GM19025 (cell line): Measurements from ENCODE around the gene FBXL19.
"Not testable (repeated sequence)": the region's sequence is repeated elsewhere in the genome, so short reads cannot be mapped to it uniquely, and the experiment has no call there.

Source experiments
- ATAC-seq: cut with Tn5 transposase; IDR thresholded peaks from one replicate; pipeline ENCODE4 v1.9.1; 2021; ENCODE audit warnings: mild to moderate bottlenecking, low read depth, moderate library complexity; ENCODE audit not compliant: unreplicated experiment

Gene FBXL19

DNA sequence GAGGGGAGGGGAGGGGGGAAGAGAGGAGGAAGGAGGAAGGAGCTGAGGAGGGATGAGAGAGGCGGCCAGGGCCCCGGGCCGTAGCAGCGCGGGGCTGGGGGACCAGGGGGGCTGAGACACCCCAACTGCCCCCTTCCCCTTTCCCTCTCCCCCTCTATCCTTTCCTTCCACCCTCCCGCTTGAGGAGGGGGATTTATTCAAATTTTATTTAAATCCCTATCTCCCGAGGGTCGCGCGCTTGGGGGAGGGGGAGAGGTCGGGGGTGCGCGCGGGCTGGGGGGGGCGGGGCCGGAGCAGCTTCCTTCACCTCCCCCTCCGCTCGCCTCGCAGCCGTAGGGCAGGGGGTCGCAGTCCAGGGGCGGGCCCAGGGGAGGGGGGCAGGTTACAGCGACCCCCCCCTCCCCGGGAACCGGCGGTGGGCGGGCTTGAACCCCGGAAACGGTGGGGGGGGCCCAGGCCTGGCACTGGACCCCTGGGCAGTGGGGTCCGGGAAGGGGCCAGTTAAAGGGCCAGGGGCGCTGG, at the start of gene FBXL19:
Gene FBXL19 (plus strand): TSS at position 19 of the 522 bp plus-strand sequence. CDS start 2,183 bp downstream, outside the sequence.
- no peak for ATAC-seq

- ATAC-seq, result no peak
These were observed 49.0 kb upstream of the FBXL19 start for GRCh38 chr16:30874244-30874820.

DNA sequence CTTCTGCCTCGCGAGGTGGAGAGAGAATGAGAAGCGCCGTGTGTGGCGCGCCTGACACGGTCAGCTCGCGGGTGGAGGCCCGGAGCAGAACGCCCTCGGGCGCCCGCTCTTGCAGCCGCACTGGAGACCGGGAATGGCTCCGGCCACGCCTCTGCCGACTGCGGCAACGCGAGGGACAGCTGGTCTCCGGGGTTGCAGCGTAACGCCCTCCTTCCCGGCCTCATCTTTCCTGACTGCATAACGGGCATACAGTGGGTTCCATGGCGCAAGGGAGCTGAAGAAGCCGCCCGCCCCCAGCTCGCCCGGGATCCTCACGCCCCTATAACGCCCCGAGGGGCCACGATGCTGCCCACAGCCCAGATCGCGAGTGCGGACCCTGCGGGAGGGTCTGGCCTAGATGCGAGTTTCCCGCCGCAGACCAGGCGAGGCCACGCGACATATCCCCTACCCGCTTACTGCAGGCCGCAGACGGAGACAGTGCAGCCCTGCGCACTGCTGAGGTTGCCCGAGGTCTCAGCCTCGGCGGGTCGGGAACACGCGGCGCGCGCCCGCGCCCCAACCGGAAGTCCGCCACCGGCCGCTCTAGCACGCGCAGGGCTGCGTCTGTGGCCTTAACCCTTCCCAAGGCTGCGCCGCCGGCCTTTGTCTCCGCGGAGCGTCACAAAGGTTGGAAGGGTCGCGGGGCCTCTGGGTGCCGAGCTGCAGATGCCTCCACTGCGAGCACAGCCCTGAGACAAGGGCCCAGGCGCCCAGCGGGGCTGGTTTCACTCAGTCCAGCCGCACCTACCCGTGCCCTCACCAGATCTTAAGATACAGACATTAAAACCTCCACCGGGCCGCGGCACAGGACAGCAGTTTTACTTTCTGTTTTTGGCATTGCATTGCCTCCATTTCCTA, 48.3 kb upstream of the FBXL19 start:
- ATAC-seq, result peak; percentile 83

DNA sequence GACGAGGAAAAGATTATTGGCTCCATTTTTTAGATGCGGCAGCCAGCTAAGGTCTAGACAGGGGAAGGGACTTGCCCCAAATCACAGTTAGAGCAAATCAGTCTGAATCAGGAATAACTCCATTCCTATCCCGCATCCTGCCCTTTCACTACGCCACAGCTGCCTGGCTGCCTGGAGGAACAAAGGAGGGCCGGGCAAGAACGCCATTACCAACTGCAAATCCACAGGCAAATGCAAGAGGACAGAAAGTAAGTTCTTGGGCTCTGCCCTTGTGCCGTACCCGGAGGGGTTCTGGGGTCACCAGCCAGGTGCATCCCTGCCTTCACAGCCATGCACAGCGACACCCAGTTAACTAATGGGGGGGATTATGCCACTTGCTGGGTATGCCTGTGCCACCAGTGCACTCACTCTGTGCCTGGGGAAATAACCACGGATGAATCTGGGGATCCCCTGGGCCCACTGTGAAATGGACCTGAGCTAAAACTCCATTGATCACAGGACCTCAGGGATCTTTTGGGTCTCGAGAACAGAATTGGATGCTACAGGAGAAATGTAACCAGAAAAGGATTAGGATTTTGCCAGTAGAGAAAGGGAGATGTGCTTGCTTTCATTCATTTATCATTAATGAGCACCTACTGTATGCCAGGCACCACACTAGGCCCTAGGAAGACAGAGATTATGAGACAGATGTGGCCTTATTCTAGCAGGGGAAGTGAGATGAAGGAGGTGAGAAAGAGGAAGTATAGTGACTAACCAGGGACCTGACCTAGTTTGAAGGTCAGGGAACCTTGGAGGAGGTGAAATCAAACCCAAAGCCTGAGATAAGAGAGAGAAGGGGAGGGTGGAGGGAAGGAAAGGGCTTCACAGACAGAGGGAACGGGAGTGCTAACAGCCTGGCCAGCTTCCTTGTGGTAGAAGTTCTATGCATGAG, 47.2 kb upstream of the FBXL19 start:
- no peak for ATAC-seq

- no peak for ATAC-seq
These were observed 46.5 kb upstream of the FBXL19 start for GRCh38 chr16:30876867-30877266.

- no peak for ATAC-seq
These were observed 40.7 kb upstream of the FBXL19 start for GRCh38 chr16:30882429-30883310.

DNA sequence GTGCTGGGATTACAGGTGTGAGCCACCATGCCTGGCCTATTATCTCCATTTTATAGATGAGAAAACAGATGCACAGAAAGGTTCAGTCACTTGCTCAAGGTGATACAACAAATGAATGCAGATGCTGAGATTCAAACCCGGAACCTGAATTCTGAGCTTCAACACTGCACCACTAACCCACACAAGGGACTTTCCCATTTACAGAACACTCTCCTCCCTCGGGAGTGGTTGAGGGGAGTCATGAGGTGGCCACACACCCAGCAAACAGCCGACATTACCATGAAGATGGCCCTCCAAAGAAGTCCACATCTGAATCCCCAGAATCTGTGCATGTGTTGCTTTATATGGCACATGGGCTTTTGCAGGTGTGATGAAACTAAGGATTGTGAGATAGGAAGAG, 38.6 kb upstream of the FBXL19 start:
- ATAC-seq, result no peak

- no peak for ATAC-seq
These were observed 38.2 kb upstream of the FBXL19 start for GRCh38 chr16:30885196-30885595.

DNA sequence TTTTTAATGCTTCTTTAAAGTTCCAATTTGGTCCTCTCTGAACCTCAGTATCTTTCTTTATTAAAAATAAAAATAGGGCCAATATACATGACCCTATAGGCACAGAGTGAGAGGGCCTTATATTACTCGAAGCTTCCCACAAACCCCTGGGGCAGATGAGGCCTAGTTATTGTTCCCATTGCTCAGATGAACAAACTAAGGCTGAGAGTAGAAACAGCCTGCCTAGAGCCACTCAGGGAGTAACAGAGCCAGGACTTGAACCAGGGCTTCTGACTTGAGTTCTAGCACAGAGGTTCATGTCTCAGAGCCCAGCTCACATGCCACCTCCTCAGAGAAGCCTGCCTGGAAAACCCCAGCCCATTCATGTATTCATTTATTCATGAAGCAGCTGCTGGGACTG, 37.2 kb upstream of the FBXL19 start:
- no peak for ATAC-seq

DNA sequence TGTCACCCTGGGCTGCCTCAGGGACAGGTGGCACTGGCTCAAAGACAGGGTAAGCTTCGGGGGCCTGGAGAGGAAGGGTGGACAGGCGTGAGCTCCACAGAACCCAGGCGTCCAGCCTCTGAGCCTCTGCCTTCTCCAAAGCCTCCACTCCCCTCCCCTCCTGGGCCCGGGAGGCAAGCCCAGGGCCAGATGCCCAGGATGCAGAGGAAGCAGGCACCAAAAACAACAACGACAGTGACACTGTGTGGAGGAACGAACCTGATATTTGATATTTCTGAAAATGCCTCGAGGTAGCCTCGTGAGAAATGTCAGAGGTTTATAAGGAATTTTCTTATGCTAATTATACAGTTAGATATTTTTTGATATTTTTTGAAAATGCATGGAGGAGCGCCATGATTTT, 35.4 kb upstream of the FBXL19 start:
- ATAC-seq, result no peak

DNA sequence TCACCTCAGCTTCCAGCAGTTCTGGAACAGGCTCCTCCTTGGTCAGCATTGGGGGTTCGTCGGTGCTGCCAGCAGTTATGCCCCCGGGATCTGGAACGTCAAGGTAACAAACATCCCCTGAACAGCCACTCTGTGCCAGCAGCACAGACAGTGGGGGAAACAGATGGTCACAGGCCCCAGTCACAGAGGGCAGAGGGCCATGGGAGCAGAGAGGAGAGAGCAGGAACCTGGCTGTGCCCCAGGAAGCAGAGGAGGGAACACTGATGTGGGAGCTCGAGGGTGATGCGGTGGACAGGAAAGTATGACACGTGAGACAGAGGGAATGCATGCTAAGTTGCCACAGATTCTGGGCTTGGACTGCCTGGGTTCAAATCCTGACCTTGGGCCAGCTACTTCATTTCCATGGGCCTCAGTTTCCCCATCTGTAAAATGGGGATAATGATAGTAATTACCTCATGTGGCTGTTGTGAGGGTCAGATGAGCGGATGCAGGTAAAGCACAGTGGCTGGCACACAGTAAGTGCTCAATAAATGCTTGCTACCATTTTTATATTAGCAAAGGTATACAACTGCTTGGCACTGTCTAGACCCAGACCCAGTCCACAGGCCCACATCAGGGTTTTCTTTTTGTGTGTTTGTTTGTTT, 34.4 kb upstream of the FBXL19 start:
- ATAC-seq, result no peak

DNA sequence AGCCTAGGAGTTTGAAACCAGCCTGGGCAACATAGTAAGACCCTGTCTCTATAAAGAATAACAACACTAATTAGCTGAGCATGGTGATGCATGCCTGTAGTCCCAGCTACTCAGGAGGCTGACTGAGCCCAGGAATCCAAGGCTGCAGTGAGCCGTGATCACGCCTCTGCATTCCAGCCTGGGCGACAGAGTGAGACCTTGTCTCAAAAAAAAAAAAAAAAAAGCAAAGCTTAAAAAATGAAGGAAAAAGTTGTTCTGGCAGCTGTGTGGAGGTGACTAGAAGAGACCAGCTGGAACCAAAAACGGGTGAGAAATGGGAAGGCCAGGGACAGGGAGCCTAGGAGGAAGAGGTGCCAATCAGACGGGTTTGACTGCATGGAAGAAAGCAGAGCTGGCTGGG, 33.7 kb upstream of the FBXL19 start:
- no peak for ATAC-seq

- ATAC-seq, result not testable (repeated sequence)
These were observed 32.1 kb upstream of the FBXL19 start for GRCh38 chr16:30891043-30891823.

DNA sequence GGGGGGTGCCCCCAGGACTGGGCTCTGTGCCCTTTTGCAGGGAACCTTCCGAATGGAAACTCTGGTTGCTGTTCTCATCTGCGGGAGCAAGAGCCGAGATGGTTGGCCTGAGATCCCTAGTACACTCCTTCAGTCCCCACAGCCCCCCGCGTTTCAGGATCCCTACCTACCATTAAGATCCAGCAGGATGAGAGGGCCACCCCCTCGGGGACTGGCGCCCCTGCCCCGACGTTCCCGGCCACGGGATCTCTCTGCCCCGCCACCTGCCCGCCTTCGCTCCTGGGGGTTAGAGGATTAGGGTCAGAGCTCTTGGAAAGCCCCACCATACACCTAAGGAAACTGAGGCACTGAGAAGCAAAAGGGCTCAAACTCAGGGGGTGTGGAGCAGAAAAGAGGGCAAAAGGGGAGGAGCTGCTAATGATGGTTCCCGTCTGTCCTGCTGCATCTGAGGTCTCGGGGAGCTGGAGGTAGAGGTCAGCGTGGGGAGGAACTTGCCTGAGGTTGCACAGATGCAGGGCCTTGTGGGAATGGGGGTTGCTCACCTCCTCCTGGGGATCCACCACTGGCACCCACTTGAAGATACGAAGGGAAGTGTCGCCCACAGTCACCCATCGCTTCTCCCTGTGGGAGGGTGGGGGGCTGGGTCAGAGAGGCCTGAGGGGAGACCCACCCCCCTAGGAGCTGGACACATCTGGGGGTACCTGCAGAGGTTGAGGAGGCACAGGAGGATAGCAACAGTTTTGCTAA, 30.5 kb upstream of the FBXL19 start:
- ATAC-seq, result no peak

GRCh38 chr16:30893417-30893743, 30.0 kb upstream of the FBXL19 start:
- no peak for ATAC-seq

GRCh38 chr16:30893744-30894539, 29.4 kb upstream of the FBXL19 start, which contains the start of gene BCL7C:
BCL7C (minus strand) TSS chr16:30894077; CDS start chr16:30893944, 133 bp downstream.
- peak; percentile 77 for ATAC-seq
